T-cell (primary cell): ENCODE measurements around the gene FBN1. TPM values are rescaled to one million over a fixed set of nuclear protein-coding genes. Genes with fewer than 3 reads are reported as not detected.

Experiments used
- ATAC-seq, 4 experiments: fragments of 200-7000 bp in 3 of 4; fragments of 150-1000 bp in 1 of 4; cut with Tn5 transposase; replicated peaks in 1 of 4; 1 replicate in 3 of 4; 2 replicates in 1 of 4; pipeline ENCODE4 v1.10.0; 2021; ENCODE audit warnings: moderate library complexity in 3 of 4, mild to moderate bottlenecking in 2 of 4, moderate number of reproducible peaks in 1 of 4
- CTCF ChIA-PET, 2 donors: fragments of 300-600 bp; sonication (Branson Sonifier 250); formaldehyde crosslinking; loops; one replicate each; lab custom pipeline; 2022; ENCODE audit warnings: antibody characterized with exemption in 2 of 2; lab: Charles Lee
- POLR2A ChIA-PET, 2 donors: fragments of 300-600 bp; sonication (Branson Sonifier 250); formaldehyde crosslinking; loops; one replicate each; lab custom pipeline; 2022; ENCODE audit warnings: antibody characterized with exemption in 2 of 2; lab: Charles Lee
- DNase-seq, 35 experiments: peaks; one replicate each; pipeline versions ENCODE4 v3.0.0 to v3.0.0-alpha.2; 2013 to 2023
- H3K27ac ChIP-seq: one replicate; pipeline ENCODE4 v1.5.1; 2013; ENCODE audit warnings: low read length
- H3K27me3 ChIP-seq, 2 experiments: replicated peaks in 1 of 2; 1 replicate in 1 of 2; 2 replicates in 1 of 2; pipeline versions ENCODE4 v1.6.1 to v1.7.0; 2013; ENCODE audit warnings: low read length in 1 of 2, mixed read lengths in 1 of 2; ENCODE audit not compliant: control insufficient read depth in 2 of 2, insufficient read depth in 2 of 2; ENCODE audit errors: extremely low read depth in 1 of 2
- H3K36me3 ChIP-seq, 2 donors: 1 replicate in 1 of 2; 2 replicates in 1 of 2; pipeline versions ENCODE4 v1.6.1 to v1.7.0; 2013; ENCODE audit warnings: low read length in 1 of 2; ENCODE audit not compliant: control insufficient read depth in 2 of 2, insufficient read depth in 1 of 2; ENCODE audit errors: extremely low read depth in 1 of 2
- H3K4me1 ChIP-seq, 2 experiments: 1 replicate in 1 of 2; 2 replicates in 1 of 2; pipeline versions ENCODE4 v1.6.1 to v1.7.0; 2013; ENCODE audit warnings: low read length in 2 of 2, mixed read lengths in 1 of 2; ENCODE audit not compliant: insufficient read depth in 2 of 2, control insufficient read depth in 1 of 2; ENCODE audit errors: extremely low read depth in 1 of 2
- H3K4me3 ChIP-seq, 2 donors: 1 replicate in 1 of 2; 2 replicates in 1 of 2; pipeline versions ENCODE4 v1.5.1 to v1.7.0; 2013; ENCODE audit warnings: mild to moderate bottlenecking in 2 of 2, low read length in 1 of 2, moderate library complexity in 1 of 2; ENCODE audit not compliant: control insufficient read depth in 1 of 2; ENCODE audit errors: extremely low read depth in 1 of 2
- H3K9me3 ChIP-seq: 2 replicates; pipeline ENCODE4 v1.7.0; 2013
- H3K27ac Mint-ChIP-seq, 2 donors: one replicate each; pipeline ENCODE4 v1.8.0; 2020 to 2021; ENCODE audit warnings: mild to moderate bottlenecking in 2 of 2, mixed read lengths in 2 of 2
- H3K27me3 Mint-ChIP-seq, 2 donors: one replicate each; pipeline ENCODE4 v1.8.0; 2021 to 2022; ENCODE audit warnings: mixed read lengths in 2 of 2
- H3K36me3 Mint-ChIP-seq: one replicate; pipeline ENCODE4 v1.8.0; 2021; ENCODE audit warnings: mixed read lengths
- H3K4me1 Mint-ChIP-seq, 3 donors: one replicate each; pipeline ENCODE4 v1.8.0; 2020 to 2022; ENCODE audit warnings: mixed read lengths in 3 of 3, mild to moderate bottlenecking in 1 of 3
- H3K4me3 Mint-ChIP-seq, 3 donors: one replicate each; pipeline ENCODE4 v1.8.0; 2020 to 2022; ENCODE audit warnings: mild to moderate bottlenecking in 3 of 3, mixed read lengths in 3 of 3, moderate library complexity in 3 of 3
- H3K9me3 Mint-ChIP-seq, 3 donors: one replicate each; pipeline ENCODE4 v1.8.0; 2020 to 2022; ENCODE audit warnings: mixed read lengths in 3 of 3
- WGBS: methylation state at CpG from one replicate; pipeline ENCODE4 v1.1.5; 2013; ENCODE audit warnings: missing lambda C conversion rate; ENCODE audit not compliant: insufficient coverage; 5-methylcytosine and 5-hydroxymethylcytosine counted together
- total RNA-seq, 35 experiments: library from RNA in 6 of 35; stranded (reverse) in 6 of 35; fragments of 120-200 nt in 1 of 35; gene quantifications; one replicate each; pipeline versions ENCODE4 v1.2.1 to v1.2.4 and lab custom pipeline; 2013 to 2026

Gene FBN1
- total RNA-seq, 5 donors from 2014 or later (not counting 1 experiment from before 2014, with no cell fraction given) = 0.28 to 1.2 (median 0.79) TPM

GRCh38 chr15:48493084-48493762 is 152.3 kb downstream of the FBN1 start:
- no peak overlapping the region for H3K27ac Mint-ChIP-seq
- H3K36me3 Mint-ChIP-seq = no peaks in the 10 kb centered on the region
- no peaks in the 10 kb centered on the region for H3K9me3 ChIP-seq
- CTCF ChIA-PET = no interaction called here
- POLR2A ChIA-PET = no interaction called here
- no peaks in the 10 kb centered on the region for H3K4me1 Mint-ChIP-seq
- ATAC-seq = no peak
- no CpG with 5 or more reads among the region's 1 CpG for WGBS
- H3K27me3 ChIP-seq = no peaks in the 10 kb centered on the region
- no peak for DNase-seq
- H3K9me3 Mint-ChIP-seq = no peaks in the 10 kb centered on the region
- H3K27ac ChIP-seq = no peak overlapping the region
- H3K36me3 ChIP-seq = no peaks in the 10 kb centered on the region
- H3K4me1 ChIP-seq = no peaks in the 10 kb centered on the region
- no peak overlapping the region for H3K4me3 ChIP-seq
- no peak overlapping the region for H3K4me3 Mint-ChIP-seq
- H3K27me3 Mint-ChIP-seq = no peaks in the 10 kb centered on the region

- Histone ChIP-seq H3K27ac (no peak overlapping the region), H3K36me3 (no peaks in the 10 kb centered on the region), H3K4me3 (no peak overlapping the region), H3K9me3 (no peaks in the 10 kb centered on the region), H3K27me3 (no peaks in the 10 kb centered on the region), H3K4me1 (no peaks in the 10 kb centered on the region)
- ATAC-seq (no peak), DNase-seq (no peak)
- H3K4me3 Mint-ChIP-seq = no peak overlapping the region
- no peaks in the 10 kb centered on the region for H3K4me1 Mint-ChIP-seq
- H3K9me3 Mint-ChIP-seq = no peaks in the 10 kb centered on the region
- CTCF ChIA-PET = no interaction called here
- H3K27ac Mint-ChIP-seq = no peak overlapping the region
- WGBS = 14% methylated on average over 2 of the region's 2 CpGs
- POLR2A ChIA-PET = no interaction called here
- no peaks in the 10 kb centered on the region for H3K27me3 Mint-ChIP-seq
- no peaks in the 10 kb centered on the region for H3K36me3 Mint-ChIP-seq
Observed at GRCh38 chr15:48486228-48486627, 159.3 kb downstream of the FBN1 start.

- no peaks in the 10 kb centered on the region for H3K36me3 ChIP-seq
- WGBS = no CpG with 5 or more reads among the region's 2 CpGs
- no peaks in the 10 kb centered on the region for H3K27me3 ChIP-seq
- H3K4me1 ChIP-seq = no peaks in the 10 kb centered on the region
- Mint-ChIP-seq H3K9me3 (no peaks in the 10 kb centered on the region), H3K4me3 (no peak overlapping the region), H3K27me3 (no peaks in the 10 kb centered on the region), H3K4me1 (no peaks in the 10 kb centered on the region), H3K36me3 (no peaks in the 10 kb centered on the region), H3K27ac (no peak overlapping the region)
- ChIA-PET CTCF (no interaction called here), POLR2A (no interaction called here)
- no peak for ATAC-seq
- H3K27ac ChIP-seq = no peak overlapping the region
- H3K9me3 ChIP-seq = no peaks in the 10 kb centered on the region
- H3K4me3 ChIP-seq = no peak overlapping the region
- no peak for DNase-seq
Observed at GRCh38 chr15:48481802-48482201, 163.7 kb downstream of the FBN1 start.

GRCh38 chr15:48479751-48480150 is 165.8 kb downstream of the FBN1 start:
- Histone ChIP-seq H3K9me3 (no peaks in the 10 kb centered on the region), H3K4me3 (no peak overlapping the region), H3K27ac (no peak overlapping the region), H3K36me3 (no peaks in the 10 kb centered on the region), H3K27me3 (no peaks in the 10 kb centered on the region), H3K4me1 (no peaks in the 10 kb centered on the region)
- no peaks in the 10 kb centered on the region for H3K27me3 Mint-ChIP-seq
- ChIA-PET POLR2A (no interaction called here), CTCF (no interaction called here)
- no peaks in the 10 kb centered on the region for H3K36me3 Mint-ChIP-seq
- WGBS = no CpG with 5 or more reads among the region's 2 CpGs
- no peaks in the 10 kb centered on the region for H3K4me1 Mint-ChIP-seq
- ATAC-seq = no peak
- no peak overlapping the region for H3K4me3 Mint-ChIP-seq
- no peak overlapping the region for H3K27ac Mint-ChIP-seq
- DNase-seq = no peak
- H3K9me3 Mint-ChIP-seq = no peaks in the 10 kb centered on the region

DNA sequence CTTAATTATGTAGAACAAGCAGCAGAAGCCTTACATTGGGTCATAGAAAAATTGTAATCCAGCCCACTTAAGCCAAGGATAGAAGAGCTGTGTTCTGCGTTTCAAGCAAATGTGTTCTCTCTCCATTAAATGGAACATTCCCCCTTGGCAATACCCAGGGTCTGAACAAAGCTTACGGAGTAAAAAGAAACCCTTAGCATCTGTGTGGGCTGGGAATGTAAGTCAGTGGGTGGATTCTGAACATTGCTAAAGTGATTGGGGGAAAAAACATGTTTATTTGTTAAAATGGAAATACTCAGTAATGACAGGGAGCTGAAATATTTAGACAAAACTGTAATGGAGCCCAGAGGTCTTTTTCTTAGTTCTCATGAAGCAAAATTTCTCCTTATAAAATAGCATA is 166.9 kb downstream of the FBN1 start:
- ChIA-PET POLR2A (no interaction called here), CTCF (no interaction called here)
- H3K9me3 Mint-ChIP-seq = no peaks in the 10 kb centered on the region
- H3K27ac ChIP-seq = no peak overlapping the region
- ATAC-seq = no peak
- no peaks in the 10 kb centered on the region for H3K27me3 ChIP-seq
- H3K36me3 ChIP-seq = no peaks in the 10 kb centered on the region
- no peak for DNase-seq
- H3K4me1 ChIP-seq = no peaks in the 10 kb centered on the region
- H3K27ac Mint-ChIP-seq = no peak overlapping the region
- H3K36me3 Mint-ChIP-seq = no peaks in the 10 kb centered on the region
- H3K4me3 Mint-ChIP-seq = no peak overlapping the region
- no peaks in the 10 kb centered on the region for H3K9me3 ChIP-seq
- no peaks in the 10 kb centered on the region for H3K4me1 Mint-ChIP-seq
- no peak overlapping the region for H3K4me3 ChIP-seq
- no peaks in the 10 kb centered on the region for H3K27me3 Mint-ChIP-seq
- 80% methylated on average over 1 of the region's 2 CpGs for WGBS

DNA sequence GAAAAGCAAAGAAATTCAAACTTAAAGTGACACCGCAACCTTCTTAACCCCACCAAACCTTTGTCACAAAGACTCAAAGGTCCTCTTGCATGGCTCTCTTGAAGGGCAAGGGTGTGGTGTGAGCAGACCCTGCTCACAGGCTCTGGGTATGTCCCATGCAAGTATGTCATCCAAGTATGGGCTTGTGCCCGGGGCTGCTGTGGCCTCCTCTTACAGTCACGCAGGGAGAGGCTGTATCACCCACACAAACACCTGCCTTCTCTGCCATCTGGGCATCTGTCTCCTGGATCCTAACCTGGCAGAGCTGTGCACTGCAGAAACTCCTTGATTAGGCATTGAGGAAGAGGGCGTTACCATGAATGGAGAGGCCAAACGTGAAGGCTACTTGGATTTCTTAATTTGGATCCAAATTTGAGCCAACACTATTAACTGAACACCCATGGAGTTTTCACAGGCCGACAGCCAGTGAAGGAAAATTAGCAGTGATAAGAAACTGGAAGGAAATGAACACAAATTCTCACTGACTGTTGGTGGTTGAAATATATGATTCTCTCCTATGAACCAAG is 167.6 kb downstream of the FBN1 start:
- Mint-ChIP-seq H3K27ac (no peak overlapping the region), H3K4me3 (no peak overlapping the region), H3K4me1 (no peaks in the 10 kb centered on the region), H3K36me3 (no peaks in the 10 kb centered on the region), H3K27me3 (no peaks in the 10 kb centered on the region), H3K9me3 (no peaks in the 10 kb centered on the region)
- DNase-seq (no peak), ATAC-seq (no peak)
- H3K4me3 ChIP-seq = no peak overlapping the region
- H3K4me1 ChIP-seq = no peaks in the 10 kb centered on the region
- WGBS = 82% methylated on average over 2 of the region's 6 CpGs
- CTCF ChIA-PET = no interaction called here
- H3K9me3 ChIP-seq = no peaks in the 10 kb centered on the region
- H3K27ac ChIP-seq = no peak overlapping the region
- no peaks in the 10 kb centered on the region for H3K27me3 ChIP-seq
- POLR2A ChIA-PET = no interaction called here
- no peaks in the 10 kb centered on the region for H3K36me3 ChIP-seq
